ENCODE measurements around the gene RAD51B. TPM values are rescaled to one million over a fixed set of nuclear protein-coding genes. Genes with fewer than 3 reads are reported as not detected.

Gene RAD51B
- polyA plus RNA-seq, 3 donors = 3.6 to 11.6 (median 9.4) TPM

DNA sequence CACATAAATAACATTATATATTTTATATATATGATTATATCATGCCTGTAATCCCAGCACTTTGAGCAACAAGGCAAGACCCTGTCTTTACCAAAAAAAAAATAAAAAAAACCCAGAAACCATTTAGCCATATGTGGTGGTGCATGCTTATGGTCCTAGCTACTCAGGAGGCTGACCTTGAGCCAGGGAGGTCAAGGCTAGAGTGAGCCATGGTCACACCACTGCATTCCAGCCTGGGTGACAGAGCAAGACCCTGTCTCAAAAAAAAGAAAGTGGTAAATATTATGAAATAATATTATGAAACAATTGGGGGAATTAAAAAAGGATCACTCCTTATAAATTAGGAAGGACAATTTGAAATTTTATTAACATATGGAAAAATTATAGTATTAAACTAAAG is 16.0 kb downstream of the RAD51B start:
- intact Hi-C loops (cut with micrococcal nuclease) = loop anchor here (5.0 to 10.0 kb wide), 2 partner anchors 99 to 982 kb away; no protein-coding TSS in a partner anchor
- H3K27ac Mint-ChIP-seq = no peak overlapping the region
- no peaks in the 10 kb centered on the region for H3K9me3 ChIP-seq (replicated peaks in 1 of 2; ENCODE audit: control insufficient read depth in 1 of 2, insufficient read depth in 1 of 2, low read length in 2 of 2)

DNA sequence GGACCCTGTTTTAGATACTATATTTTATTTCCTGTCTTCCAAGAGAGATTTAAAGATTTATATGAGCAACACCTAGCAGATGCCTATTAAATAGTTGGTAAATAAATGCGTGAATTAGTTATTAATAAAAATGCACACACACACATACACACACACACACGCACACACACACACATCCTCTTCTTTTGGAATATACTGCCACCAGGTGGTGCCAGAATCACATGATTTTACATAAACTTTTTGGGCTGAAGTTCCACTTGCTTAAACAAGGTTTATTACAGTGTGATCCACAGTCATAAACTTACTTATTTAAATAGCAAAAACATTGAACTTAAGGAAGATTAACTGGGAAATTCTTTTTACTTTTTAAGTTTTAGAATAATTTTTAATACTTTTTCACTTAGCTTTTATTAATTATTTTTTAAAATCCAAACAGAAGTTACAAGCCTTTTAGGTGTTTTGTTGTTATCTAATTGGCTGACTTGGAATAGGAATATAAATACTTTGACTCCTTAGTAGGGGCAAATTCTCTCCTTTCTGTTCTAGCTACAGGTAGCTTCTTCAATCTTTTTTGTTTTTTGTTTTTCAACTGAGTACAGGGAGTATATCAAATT is 17.5 kb downstream of the RAD51B start:
- Histone ChIP-seq H3K79me2 (ENCODE audit: insufficient read depth, low read length) (no peaks in the 10 kb centered on the region), H3K27me3 (ENCODE audit: control insufficient read depth in 2 of 2, insufficient read depth in 2 of 2, low read length in 2 of 2) (no peaks in the 10 kb centered on the region), H3K4me3 (replicated peaks in 1 of 3; ENCODE audit: low read depth in 2 of 3, low read length in 3 of 3) (no peak overlapping the region), H3K9me3 (replicated peaks in 1 of 2; ENCODE audit: control insufficient read depth in 1 of 2, insufficient read depth in 1 of 2, low read length in 2 of 2) (no peaks in the 10 kb centered on the region), H3K36me3 (replicated peaks in 1 of 2; ENCODE audit: control insufficient read depth in 1 of 2, insufficient read depth in 2 of 2, low read length in 2 of 2) (no peaks in the 10 kb centered on the region), H3K9ac (ENCODE audit: insufficient read depth, low read length, poor library complexity, severe bottlenecking) (no peak overlapping the region), H2AFZ (ENCODE audit: insufficient read depth, low read depth, low read length, poor library complexity, severe bottlenecking) (no peak overlapping the region), H3K4me1 (ENCODE audit: control insufficient read depth in 1 of 2, insufficient read depth in 2 of 2, low read length in 2 of 2) (peaks cover 0 to 9% of the 10 kb centered on the region in 2 donors), H3K4me2 (replicated peaks; ENCODE audit: extremely low read depth, low read length, poor library complexity, severe bottlenecking) (no peak overlapping the region), H3K27ac (ENCODE audit: low read depth in 1 of 2, low read length in 2 of 2) (no peak overlapping the region), H4K20me1 (ENCODE audit: insufficient read depth, low read length) (no peaks in the 10 kb centered on the region)
- H3K27ac Mint-ChIP-seq = peak overlapping the region in 5 of 7 donors; percentile 14 to 66 (median 42)
- H3K4me1 Mint-ChIP-seq = peaks cover 5% of the 10 kb centered on the region
- no peak overlapping the region for H3K4me3 Mint-ChIP-seq
- peaks cover 11% of the 10 kb centered on the region in 2 donors for H3K36me3 Mint-ChIP-seq
- no peaks in the 10 kb centered on the region for H3K9me3 Mint-ChIP-seq
- peak; percentile 71 to 77 (median 75) for DNase-seq
- intact Hi-C loops (cut with micrococcal nuclease) = loop anchor here (5.0 to 10.0 kb wide), 2 partner anchors 98 to 980 kb away; no protein-coding TSS in a partner anchor
- H3K27me3 Mint-ChIP-seq (ENCODE audit: low read depth in 3 of 3) = peaks cover 0 to 2% (median 0%) of the 10 kb centered on the region in 3 donors
- WGBS (ENCODE audit: insufficient coverage) = no CpG with 5 or more reads among the region's 2 CpGs
- TF ChIP-seq, protein P1, sequence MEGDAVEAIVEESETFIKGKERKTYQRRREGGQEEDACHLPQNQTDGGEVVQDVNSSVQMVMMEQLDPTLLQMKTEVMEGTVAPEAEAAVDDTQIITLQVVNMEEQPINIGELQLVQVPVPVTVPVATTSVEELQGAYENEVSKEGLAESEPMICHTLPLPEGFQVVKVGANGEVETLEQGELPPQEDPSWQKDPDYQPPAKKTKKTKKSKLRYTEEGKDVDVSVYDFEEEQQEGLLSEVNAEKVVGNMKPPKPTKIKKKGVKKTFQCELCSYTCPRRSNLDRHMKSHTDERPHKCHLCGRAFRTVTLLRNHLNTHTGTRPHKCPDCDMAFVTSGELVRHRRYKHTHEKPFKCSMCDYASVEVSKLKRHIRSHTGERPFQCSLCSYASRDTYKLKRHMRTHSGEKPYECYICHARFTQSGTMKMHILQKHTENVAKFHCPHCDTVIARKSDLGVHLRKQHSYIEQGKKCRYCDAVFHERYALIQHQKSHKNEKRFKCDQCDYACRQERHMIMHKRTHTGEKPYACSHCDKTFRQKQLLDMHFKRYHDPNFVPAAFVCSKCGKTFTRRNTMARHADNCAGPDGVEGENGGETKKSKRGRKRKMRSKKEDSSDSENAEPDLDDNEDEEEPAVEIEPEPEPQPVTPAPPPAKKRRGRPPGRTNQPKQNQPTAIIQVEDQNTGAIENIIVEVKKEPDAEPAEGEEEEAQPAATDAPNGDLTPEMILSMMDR (IDR thresholded peaks at IDR 0.05) = peak; percentile 73

More for the DNA sequence above, 16.0 kb downstream of the RAD51B start:
- H3K4me1 Mint-ChIP-seq = peaks cover 5% of the 10 kb centered on the region
- Histone ChIP-seq H3K4me1 (ENCODE audit: control insufficient read depth in 1 of 2, insufficient read depth in 2 of 2, low read length in 2 of 2) (peaks cover 0 to 9% of the 10 kb centered on the region in 2 donors), H3K27me3 (ENCODE audit: control insufficient read depth in 2 of 2, insufficient read depth in 2 of 2, low read length in 2 of 2) (no peaks in the 10 kb centered on the region), H3K27ac (ENCODE audit: low read depth in 1 of 2, low read length in 2 of 2) (no peak overlapping the region), H4K20me1 (ENCODE audit: insufficient read depth, low read length) (no peaks in the 10 kb centered on the region), H3K9ac (ENCODE audit: insufficient read depth, low read length, poor library complexity, severe bottlenecking) (no peak overlapping the region), H3K4me3 (replicated peaks in 1 of 3; ENCODE audit: low read depth in 2 of 3, low read length in 3 of 3) (no peak overlapping the region), H2AFZ (ENCODE audit: insufficient read depth, low read depth, low read length, poor library complexity, severe bottlenecking) (no peak overlapping the region), H3K4me2 (replicated peaks; ENCODE audit: extremely low read depth, low read length, poor library complexity, severe bottlenecking) (no peak overlapping the region), H3K36me3 (replicated peaks in 1 of 2; ENCODE audit: control insufficient read depth in 1 of 2, insufficient read depth in 2 of 2, low read length in 2 of 2) (no peaks in the 10 kb centered on the region), H3K79me2 (ENCODE audit: insufficient read depth, low read length) (no peaks in the 10 kb centered on the region)
- H3K36me3 Mint-ChIP-seq = peaks cover 5 to 23% of the 10 kb centered on the region in 2 donors
- DNase-seq = no peak
- no peak overlapping the region for H3K4me3 Mint-ChIP-seq
- TF ChIP-seq, protein P1 (IDR thresholded peaks at IDR 0.05) = no peak
- H3K27me3 Mint-ChIP-seq (ENCODE audit: low read depth in 3 of 3) = peaks cover 0 to under 1% (median 0%) of the 10 kb centered on the region in 3 donors
- no peaks in the 10 kb centered on the region for H3K9me3 Mint-ChIP-seq
